NOMO-1 treated with DMSO at 0.1 percent for 48 hours (cell line): Measurements from ENCODE around the gene SYTL3.
"Not testable (repeated sequence)": the region's sequence is repeated elsewhere in the genome, so short reads cannot be mapped to it uniquely, and the experiment has no call there.

Source experiments
- DNase-seq: peaks from one replicate; lab custom pipeline; 2025; ENCODE audit not compliant: unreplicated experiment; lab: John Stamatoyannopoulos, UW

Gene SYTL3

DNA sequence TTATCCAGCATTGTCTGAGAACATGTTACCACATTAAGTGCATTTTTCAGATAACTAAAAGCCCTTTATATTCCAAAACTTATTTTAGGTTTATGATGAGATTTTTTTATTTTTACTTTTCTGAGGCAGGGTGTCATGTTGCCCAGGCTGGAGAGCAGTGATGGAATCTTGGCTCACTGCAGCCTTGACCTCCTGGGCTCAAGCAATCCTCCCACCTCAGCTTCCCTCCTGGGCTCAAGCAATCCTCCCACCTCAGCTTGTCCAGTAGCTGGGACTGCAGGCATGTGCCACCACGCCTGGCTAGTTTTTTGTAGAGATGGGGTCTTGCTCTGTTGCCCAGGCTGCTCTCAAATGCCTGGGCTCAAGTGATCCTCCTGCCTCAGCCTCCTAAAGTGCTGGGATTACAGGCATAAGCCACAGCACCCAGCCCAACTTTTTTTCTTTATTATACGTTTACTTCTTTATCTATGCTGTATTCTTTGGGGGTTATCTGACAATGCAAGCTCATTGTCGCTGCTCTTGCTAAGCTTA is 11.5 kb upstream of the SYTL3 start:
- no peak for DNase-seq

DNA sequence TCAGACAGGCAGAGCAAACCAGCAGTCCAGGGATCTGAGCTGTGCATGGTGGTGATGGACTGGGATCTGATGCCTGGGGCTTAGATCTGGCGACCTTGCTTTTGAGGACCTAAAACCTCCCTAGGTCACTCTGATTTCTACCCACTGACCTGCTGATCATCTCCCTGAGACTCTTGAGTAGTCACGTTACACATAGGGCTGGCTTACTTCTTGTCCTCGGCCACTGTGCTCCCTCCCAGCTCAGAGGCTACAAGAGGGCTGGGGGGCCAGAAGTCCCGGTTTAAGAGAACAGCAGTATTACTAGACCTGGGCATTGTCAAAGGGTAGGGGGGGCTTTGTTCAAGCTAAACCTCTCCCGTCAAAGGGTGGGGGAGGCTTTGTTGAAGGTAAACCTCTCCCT is 10.8 kb upstream of the SYTL3 start:
- DNase-seq, result no peak

DNA sequence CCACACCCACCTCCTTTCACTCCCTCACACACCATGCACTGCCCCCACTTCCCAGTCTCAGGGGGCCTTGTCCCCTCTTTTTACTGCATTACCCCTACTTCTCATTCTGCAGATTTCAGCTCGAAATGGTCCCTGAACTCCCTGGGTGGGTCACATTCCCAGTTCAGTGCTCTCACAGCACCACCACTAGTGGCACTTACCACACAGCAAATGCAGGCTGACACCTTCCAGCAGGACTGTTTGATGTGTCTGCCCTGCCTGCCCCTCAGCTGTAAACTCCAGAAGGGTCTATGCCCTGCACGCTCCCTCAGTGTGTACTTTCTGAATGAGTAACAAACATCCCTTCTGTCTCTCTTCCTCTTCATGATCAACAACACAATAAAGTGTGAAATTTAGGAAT is 9.3 kb upstream of the SYTL3 start:
- DNase-seq, result no peak

DNA sequence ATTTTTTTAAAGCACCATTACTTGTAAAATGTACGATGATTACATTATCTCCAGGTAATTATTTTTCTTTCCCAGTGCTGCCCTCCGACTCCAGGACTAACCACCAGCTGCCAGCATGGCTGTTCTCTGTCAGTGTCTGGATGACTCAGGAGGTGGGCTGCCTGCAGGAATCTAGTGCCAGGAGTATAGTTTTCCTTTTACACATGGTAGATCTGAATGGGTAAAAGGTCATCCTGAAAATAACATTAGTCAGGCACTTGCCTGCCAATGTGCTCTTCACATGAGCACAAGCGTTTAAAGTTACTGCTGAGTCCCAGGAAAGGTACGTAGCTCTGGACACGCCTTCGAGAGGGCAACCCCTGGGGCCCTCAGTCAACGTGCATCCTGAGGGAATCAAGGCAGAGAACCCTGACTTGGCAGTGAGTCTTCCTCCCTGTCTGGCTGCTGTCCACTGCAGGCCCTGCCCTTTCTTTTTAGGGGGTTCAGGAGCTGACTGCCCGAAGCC is 7.7 kb upstream of the SYTL3 start:
- DNase-seq, result no peak

DNA sequence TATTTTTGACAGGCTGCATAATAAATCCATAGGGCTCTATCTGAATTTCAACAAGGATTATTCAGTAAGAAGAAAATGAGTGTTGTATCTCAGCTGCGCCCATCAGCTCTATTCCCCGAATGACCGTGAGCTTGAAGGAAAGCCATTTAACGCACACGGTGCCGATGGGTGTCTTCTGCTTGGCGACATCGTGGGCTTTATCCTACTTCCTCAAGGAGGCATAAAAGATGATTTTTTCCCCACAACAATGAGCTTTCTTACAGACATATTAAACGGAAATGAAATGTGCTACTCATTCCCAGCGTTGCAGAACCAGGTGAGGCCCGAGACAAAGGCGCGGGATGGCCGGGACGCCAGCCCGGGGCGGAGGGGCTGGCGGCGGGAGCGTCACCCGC is 6.0 kb upstream of the SYTL3 start:
- no peak for DNase-seq

DNA sequence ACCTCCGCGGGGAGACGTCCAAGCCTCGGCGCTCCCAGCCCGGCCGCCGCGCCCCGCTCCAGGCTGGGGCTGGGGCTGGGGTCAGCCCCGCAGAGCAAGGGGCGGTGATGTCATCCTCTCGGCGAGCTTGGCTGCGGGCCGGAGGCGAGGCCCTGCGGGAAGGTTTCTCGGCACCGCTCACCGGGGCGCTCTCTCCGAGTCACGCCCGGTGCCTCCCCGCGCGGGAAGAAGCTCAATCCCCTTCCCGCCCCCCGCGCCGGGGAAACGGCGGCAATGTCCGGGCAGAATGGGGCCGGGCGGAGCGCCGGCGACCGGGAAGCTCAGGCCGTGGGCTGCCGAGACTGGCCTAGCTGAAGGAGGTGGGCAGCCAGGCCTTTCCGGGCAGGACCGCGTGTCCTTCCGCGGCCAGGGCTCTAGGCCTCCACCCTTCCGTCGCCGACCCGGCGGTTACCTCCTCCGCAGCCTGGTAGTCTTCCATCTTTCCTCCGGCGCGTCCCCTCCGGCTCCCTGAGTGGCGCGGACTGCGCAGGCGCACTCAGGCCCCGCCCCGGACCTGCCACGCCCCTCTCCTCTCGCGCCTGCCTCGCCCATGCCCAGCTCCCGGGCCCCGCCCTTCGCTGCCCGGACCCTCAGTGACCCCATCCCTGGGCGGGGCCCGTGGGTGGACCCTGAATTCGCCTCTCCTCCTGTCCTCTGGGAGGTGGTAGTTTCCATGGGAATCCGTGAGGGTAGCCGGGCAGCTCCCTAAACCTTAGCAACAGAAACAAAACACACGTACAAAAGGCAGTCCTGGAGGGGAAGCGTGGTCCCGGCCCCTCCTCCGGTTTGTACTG is 5.4 kb upstream of the SYTL3 start, which contains the start of gene DYNLT1:
TSS of gene DYNLT1 (minus strand) at position 513 of the 833 bp plus-strand sequence. CDS start at position 478, 35 bp downstream.
- peak; percentile 73 for DNase-seq

DNA sequence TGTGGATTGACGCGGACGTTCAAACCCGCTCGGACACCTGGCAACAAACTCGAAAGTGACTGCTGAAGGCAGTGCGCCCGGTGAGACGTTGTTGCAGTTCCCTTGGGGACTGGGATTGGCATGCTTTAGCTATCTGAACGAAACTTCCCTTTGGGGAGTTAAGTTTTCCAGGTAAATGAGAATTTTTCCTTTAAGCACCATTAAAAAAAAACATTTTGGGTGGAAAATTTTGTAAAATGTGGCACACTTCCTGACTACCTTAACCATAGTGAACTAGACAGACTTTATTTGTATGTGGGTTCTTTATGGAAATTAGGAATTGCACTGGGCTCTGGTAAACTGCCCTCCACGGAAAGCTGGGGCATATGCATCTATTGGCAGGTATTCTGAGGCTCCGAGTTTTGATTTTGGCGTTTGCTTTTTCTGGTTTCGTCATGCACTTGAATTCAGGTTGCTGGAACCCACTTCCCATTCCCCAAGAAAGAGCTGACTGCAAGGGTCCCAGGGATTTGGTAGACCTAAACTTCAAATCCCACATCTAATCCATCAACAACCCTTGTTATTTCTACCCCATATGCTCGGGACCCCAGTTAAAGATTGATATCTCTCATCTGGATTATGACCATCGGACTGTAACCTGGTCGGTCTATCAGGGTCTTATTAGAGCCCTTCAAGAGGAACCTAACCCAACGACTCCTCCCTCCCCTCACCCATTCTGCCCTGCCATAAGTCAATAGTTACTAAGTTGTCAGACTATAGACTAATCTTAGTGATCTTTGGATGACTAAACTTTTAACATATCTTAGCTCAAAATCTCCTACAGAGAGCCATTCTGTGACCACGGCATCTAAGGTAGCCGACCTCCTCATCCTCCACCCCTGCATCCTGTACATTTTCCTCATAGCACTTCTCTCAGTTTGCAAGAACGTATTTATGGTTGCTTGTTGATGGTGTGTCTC is 4.5 kb upstream of the SYTL3 start:
- no peak for DNase-seq

DNA sequence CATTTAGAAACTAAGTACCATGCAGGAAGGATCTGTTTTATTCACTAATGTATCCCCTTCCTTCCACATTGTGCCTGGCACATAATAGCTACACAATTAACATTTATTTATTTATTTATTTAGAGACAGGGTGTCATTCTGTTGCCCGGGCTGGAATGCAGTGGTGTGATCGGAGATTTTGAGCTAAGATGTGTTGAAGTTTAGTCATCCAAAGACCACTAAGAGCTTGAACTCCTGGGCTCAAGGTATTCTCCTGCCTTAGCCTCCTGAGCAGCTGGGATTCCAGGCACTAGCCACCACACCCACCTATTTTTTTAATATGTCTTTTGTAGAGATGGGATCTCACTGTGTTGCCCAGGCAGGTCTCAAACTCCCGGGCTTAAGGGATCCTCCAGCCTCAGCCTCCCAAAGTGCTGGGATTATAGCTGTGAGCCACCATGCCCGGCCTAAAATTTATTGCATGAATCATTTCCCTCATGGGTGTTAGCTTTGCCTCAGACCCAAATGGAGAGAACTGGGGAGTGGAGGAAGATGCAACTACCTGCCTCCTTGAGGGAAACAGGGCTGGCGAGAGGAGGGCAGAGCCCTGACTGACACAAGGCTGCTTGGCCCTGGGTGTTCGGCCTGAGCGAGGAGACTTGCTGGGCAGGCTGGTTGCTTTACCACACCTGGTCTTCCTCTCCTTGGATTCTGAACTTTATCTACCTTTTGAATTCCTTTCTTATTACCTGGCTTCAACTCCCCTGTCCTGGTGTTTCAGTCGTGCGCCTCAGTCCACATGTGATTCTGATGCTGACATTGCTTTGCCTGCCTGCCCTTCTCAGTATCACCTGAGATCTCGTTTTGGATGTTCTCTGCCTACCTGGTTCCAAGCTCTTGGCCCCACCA is 3.6 kb upstream of the SYTL3 start:
- no peak for DNase-seq

DNA sequence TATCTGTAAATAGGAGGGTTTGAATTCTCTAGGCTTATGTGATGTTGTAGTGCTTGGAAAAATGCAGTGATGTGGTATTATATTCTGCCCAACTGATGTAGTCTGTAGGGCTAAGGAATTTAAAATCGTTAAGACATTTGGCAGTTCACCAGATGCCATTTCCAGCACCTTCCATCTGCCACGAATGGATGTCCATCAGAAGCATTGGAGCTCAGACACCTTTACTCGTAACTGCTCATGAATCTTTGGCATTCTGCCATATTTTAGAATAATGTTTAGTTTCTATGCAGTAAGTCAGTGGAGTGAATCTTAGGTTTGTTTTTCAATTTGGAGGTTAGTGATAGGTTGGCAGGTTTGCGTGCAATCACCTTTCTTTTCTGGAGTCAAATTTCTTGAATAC is 2.4 kb upstream of the SYTL3 start:
- no peak for DNase-seq

DNA sequence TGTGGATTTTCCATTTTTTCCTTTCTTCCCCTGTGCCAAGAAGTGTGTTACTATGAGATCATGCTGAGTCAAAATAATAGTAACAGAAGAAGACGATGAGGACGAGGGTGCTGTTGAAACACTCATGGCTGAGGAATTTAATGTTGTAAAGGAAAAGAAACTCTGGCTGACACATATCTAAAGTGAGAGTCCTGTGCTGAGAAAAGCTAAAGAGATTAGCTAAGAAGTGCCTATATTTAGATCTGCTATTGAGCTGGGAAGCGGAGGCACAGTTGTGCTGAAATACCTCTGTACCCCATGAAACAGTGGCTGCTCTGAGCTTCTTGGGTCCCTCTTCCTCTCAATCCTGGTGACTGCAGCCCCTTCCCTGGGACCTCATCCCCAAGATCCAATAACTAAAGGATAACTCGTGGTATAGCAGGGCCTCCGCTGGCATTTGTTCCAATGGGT is 1.1 kb upstream of the SYTL3 start:
- DNase-seq, result no peak

DNA sequence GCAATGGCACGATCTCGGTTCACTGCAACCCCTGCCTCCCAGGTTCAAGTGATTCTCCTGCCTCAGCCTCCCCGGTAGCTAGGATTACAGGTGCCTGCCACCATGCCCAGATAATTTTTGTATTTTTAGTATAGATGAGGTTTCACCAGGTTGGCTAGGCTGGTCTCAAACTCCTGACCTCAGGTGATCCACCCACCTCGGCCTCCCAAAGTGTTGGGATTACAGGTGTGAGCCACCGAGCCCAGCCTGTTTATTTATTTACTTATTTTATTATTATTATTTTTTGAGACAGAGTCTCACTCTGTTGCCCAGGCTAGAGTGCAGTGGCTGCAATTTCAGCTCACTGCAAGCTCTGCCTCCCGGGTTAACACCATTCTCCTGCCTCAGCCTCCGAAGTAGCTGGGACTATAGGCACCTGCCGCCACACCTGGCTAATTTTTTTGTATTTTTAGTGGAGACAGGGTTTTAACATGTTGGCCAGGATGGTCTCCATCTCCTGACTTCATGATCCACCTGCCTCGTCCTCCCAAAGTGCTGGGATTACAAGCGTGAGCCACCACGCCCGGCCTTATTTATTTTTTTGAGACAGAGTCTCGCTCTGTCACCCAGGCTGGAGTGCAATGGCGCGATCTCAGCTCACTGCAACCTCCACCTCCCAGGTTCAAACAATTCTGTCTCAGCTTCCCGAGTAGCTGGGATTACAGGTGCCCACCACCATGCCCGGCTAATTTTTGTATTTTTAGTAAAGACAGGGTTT is 2.3 kb downstream of the SYTL3 start:
- DNase-seq, result not testable (repeated sequence)

DNA sequence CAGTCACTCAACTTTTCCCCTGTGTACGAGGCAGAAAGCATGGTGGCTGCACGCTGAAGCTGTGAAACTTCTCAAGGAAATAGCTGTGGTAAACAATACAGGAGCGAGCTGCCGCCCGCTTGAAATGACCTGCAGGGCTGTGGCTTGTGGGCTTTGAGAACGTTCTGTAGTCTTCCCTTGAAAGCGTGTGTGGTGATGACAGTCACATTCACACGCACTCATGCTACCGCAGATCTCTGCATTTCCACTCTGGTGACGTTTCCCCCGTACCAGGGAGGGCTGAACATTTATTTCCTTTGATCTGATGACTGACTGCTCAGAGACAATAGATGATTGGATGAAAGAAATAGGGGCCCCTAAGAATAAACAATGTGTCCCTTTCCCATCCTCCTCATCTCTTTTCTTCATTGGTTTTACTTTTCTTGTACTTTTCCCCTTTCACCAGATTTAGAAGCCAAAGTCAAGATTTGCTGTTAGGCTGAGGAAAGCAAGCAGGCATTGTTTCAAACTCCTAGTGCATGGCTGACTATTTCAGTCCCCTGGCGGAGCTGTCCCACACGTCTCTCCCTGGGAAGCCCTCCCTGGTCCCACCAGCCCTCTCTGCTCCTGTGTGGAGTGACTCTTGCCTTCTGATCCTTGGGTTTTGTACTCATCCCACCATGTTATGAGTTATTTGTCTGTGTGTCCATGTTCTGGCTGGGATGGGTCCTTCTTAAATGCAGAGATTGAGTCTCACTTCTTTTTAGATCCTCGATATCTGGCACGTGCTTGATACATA is 3.9 kb downstream of the SYTL3 start:
- peak; percentile 83 for DNase-seq

DNA sequence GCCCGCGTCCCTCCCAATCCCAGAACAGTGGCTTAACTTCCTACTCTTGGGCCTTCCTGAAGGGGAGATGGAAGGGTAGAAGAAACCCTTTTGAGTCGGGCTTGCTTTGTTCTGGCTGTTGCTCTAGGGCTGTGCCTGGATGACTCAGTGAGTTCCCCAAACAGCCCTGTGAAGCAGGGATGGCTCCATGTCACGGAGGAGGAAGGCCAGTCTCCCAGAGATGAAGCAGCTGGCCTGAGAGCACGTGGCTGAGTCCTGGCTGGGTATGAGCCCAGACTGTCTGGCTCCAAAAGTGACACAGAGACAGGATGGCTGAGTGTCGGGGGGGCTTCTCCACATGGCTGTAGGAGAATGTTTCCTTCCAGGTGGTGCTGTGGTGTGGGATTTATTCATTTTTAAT is 4.6 kb downstream of the SYTL3 start:
- no peak for DNase-seq

DNA sequence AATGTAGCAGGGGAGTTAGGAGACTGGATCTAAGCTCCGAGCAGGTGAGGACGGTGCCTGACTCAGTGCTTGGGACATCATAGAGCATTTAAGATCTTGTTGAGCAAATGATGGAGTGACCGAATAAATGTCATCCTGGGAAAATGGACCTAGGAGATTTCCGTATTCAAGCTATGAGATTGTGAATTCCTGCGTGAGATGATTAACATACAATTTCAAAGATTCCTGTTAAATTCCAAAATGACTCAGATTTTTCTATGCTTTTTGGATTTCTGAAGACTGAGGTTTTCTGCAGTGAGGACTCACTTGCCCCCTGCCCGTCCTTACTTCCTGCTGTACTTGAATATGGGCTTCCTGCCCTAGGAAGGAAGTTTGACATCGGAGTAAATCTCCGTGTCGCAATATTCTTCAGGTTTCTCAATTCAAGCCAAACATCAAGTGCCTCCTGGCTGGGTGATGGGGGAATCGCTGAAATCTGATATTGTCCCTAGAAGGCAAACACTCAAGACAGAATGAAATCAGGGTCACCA is 5.2 kb downstream of the SYTL3 start:
- peak; percentile 81 for DNase-seq

DNA sequence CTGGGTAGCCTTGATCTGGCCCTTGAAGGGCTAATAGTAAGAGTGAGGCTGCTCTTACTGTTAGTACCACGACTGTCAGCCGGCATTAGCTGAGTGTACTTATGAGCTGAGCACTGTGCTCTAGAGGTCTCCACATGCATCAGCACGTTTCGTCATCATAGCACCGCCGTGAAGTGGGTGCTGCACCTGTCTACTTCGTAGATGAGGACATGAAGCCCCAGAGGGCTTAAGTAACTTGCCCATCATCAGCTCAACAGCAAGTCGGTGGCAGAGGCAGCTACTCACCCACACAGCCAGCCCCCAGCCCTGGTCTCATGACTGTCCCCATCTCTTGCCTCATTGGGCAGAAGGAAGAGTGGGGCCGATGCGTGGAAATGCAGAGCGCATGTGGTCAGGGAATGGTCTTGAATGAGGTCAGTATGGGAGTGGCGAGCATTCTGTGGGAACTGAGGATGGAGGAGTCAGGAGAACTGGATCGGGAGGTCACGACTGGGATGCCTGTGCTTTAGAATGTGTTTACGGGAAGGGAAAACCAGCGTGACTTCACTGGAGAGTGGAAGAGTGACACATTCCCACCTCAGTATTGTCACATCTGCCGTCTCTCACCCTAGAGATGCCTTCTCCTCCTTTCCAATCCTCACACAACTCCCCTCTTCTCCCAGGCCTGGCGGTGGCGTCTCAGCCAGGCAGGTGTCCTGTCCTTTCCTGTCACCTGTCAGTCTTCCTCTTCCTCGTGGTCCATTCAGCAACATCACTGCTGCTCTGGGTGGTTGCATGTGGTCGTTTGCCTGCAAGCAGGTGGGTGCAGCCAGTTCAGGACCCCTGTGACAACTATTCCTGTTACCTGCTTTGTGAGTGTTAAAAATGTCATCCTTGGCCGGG is 6.0 kb downstream of the SYTL3 start:
- DNase-seq, result no peak

DNA sequence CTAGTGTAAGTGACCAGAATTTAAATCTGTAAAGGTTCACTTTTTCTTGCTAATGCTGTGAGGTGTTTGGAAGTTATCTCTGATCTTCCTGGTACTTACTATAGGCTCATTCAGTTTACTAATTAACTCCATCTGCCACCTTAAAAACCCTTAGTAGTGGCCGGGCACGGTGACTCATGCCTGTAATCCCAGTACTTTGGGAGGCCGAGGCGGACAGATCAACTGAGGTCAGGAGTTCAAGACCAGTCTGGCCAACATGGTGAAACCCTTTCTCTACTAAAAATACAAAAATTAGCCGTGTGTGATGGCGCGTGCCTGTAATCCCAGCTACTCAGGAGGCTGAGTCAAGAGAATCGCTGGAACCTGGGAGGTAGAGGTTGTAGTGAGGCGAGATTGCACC is 7.1 kb downstream of the SYTL3 start:
- DNase-seq, result not testable (repeated sequence)

DNA sequence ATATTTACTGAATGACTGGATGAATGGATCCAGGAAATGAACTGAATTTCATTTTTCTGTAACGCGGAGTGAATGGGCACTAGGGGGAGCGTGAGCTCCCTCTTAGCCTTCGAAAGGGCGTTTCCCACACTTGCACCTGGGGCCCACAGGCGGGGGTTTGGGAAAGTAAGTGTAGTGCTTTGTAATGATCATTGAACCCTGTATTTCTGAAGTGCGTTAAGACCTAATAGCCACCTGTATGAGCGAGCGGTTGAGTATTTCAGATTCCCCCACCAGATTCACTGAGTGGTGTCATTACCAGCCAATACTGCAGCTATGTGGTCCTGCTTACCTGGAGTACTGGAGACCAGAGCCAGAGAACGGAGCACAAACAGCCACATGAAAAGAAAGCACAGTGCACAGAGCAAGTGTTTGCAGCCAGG is 10.5 kb downstream of the SYTL3 start:
- DNase-seq, result peak; percentile 38
